Measurements from ENCODE around the gene ATR. TPM values are rescaled to one million over a fixed set of nuclear protein-coding genes. Genes with fewer than 3 reads are reported as not detected.

The ATR gene
- total RNA-seq, 1 donor, result 37.6 TPM

DNA sequence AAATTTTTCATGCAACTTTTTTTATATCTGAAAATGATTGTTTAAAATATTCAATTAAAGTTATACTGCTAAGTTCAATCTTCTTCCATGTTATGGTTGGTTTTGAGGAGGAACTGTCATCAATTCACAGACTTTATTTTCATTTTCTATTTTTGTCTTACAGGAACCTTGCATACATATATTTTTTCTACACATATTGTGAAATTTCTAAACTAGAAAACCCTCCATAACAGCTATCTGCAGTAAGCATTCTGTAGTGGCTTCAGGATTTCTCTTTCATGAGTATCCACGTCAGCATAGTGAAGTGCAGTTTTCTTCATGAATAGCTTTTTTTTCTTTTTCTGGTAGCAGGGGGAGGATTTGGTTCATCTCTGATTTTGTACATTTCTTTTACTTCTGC, 48.2 kb downstream of the ATR start:
- TF ChIP-seq, protein P1, sequence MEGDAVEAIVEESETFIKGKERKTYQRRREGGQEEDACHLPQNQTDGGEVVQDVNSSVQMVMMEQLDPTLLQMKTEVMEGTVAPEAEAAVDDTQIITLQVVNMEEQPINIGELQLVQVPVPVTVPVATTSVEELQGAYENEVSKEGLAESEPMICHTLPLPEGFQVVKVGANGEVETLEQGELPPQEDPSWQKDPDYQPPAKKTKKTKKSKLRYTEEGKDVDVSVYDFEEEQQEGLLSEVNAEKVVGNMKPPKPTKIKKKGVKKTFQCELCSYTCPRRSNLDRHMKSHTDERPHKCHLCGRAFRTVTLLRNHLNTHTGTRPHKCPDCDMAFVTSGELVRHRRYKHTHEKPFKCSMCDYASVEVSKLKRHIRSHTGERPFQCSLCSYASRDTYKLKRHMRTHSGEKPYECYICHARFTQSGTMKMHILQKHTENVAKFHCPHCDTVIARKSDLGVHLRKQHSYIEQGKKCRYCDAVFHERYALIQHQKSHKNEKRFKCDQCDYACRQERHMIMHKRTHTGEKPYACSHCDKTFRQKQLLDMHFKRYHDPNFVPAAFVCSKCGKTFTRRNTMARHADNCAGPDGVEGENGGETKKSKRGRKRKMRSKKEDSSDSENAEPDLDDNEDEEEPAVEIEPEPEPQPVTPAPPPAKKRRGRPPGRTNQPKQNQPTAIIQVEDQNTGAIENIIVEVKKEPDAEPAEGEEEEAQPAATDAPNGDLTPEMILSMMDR (IDR thresholded peaks at IDR 0.05; ENCODE audit: insufficient read depth, low read length), result no peak
- H3K4me3 ChIP-seq (ENCODE audit: low read depth, low read length), result no peak overlapping the region
- DNase-seq (ENCODE audit: low read depth), result no peak

DNA sequence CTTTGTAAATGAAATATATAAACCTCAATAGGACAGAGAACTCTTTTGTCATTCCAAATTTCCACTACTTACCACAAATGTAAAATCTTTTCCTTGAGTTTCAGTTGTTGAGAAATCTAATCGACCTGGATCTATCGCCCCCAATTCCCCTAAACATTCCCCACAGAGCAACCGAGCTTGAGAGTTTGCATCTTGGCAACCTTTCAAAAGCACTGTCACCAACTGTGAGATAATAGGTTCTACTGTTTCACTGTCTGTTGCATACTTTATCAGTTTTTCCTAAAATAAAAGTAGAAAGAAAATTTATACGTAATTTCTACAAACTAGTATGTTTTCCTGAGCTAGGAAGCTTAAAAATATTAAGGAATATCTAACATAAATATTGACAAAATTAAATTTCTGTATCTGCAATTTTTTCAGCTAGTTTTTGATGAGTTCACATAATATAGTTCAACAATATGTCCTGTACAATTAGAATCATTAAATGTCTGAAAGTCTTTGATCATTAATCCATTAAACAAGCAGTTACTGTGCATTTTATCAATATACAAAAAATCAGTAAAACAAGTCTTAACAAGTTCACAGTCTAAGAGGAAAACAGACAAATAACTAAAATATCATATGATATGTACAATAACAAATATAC, 54.5 kb downstream of the ATR start:
- no peak for DNase-seq (ENCODE audit: low read depth)
- no peak overlapping the region for H3K4me3 ChIP-seq (ENCODE audit: low read depth, low read length)
- TF ChIP-seq, protein P1 (IDR thresholded peaks at IDR 0.05; ENCODE audit: insufficient read depth, low read length), result no peak

DNA sequence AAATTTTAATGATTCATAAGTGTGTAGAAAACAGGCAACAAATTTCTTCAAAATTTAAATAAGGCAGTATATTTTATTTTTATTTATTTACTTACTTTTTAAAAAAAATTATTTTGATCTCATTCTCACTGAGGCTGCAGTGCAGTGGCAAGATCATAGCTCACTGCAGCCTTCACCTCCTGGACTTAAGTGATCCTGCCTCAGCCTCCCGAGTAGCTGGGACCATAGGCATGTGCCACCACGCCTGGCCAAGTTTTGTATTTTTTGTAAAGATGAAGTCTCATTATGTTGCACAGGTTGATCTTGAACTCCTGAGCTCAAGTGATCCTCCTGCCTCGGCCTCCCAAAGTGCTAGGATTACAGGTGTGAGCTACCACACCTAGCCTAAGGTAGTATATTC, 69.5 kb downstream of the ATR start:
- no peak overlapping the region for H3K4me3 ChIP-seq (ENCODE audit: low read depth, low read length)
- DNase-seq (ENCODE audit: low read depth), result no peak
- TF ChIP-seq, protein P1 (IDR thresholded peaks at IDR 0.05; ENCODE audit: insufficient read depth, low read length), result no peak

DNA sequence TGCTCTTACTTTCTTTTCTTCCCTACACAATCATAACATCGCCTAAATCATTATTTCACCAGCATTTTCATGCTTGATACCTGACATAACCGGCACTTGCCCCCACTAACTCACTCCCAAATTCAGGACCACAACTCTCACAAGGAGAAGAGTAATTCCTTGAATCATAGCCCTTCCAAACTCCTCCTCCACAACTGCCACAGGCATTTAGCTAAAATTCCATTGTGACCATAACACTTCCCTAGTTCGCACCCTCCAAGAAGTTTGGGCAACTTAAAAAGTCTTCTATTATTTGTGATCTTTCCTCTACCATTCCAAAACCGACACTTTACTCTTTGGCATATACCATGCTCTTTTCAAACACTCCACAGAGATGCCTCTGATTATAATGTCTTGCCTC, 71.3 kb downstream of the ATR start:
- TF ChIP-seq, protein P1 (IDR thresholded peaks at IDR 0.05; ENCODE audit: insufficient read depth, low read length), result no peak
- no peak for DNase-seq (ENCODE audit: low read depth)
- H3K4me3 ChIP-seq (ENCODE audit: low read depth, low read length), result no peak overlapping the region

DNA sequence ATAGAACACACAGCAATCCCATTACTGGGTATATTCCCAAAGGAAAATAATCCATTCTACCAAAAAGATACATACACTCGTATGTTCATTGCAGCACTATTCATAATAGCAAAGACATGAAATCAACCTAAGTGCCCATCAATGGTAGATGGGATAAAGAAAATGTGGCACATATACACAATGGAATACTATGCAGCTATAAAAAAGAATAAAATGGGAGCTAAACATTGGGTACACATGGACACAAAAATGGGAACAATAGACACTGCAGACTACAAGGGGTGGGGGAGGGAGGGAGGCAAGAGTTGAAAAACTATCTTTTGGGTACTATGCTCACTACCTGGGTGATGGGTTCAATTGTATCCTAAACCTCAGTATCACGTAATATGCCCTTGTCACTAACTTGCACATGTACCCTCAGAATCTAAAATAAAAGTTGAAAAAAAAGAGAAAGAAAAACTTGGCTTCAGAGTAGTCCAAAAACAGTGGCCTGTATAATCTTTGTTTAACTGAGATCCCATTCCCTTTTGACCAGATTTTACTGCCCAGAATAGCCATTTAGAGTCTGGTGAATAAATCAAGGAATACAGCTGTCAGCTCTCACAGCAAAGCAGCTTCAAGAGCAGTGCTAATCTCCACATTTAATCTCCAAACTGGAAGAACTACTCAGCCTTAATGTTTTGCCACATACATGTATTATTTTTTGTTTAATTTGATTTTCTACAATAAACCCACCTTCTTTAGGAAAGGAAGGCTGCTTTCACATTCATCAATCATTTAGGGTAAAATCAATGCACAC, 76.1 kb downstream of the ATR start:
- TF ChIP-seq, protein P1 (IDR thresholded peaks at IDR 0.05; ENCODE audit: insufficient read depth, low read length), result no peak
- no peak overlapping the region for H3K4me3 ChIP-seq (ENCODE audit: low read depth, low read length)
- no peak for DNase-seq (ENCODE audit: low read depth)

DNA sequence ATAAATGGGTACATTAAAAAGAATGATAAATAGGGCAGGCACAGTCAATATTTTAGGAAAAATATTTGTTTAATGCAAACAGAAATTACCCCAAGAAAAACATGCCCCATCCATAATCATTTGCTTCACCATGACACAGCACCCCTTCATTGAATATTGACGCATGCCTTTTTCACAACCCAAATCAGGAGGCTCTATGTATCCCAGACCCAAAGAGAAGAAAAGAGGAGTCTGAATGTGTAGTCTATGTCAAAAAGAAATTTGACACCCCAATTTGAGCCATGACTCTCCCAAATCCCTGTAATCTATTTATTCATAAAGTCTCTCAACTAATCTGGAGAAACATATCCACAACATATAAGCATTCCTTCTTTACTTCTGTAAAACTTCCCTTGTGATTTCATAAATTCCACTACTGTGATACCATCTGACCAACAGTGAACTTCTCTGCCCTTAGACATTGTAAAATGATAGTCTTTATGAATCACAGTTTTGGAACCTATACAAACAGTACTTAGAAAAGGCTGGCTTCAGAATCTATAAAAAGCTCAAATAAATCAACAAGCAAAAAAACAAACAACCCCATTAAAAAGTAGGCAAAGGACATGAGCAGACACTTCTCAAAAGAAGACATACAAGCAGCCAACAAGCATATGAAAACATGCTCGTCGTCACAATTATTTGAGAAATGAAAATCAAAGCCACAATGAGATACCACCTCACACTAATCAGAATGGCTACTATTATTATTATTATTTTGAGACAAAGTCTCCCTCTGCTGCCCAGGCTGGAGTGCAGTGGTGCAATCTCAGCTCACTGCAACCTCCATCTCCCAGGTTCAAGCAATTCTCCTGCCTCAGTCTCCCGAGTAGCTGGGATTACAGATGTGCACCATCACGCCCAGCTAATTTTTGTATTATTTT, 77.3 kb downstream of the ATR start:
- TF ChIP-seq, protein P1 (IDR thresholded peaks at IDR 0.05; ENCODE audit: insufficient read depth, low read length), result no peak
- DNase-seq (ENCODE audit: low read depth), result peak; percentile 71
- H3K4me3 ChIP-seq (ENCODE audit: low read depth, low read length), result no peak overlapping the region
